ENCODE results near the gene TOR2A. TPM values are rescaled to one million over a fixed set of nuclear protein-coding genes. Genes with fewer than 3 reads are reported as not detected.

TOR2A gene
- total and polyA plus RNA-seq, 9 of the 15 experiments (the other 6 are each of a cell fraction or from before 2014, with no cell fraction given), result 0.80 to 25.9 (median 11.1) TPM

DNA sequence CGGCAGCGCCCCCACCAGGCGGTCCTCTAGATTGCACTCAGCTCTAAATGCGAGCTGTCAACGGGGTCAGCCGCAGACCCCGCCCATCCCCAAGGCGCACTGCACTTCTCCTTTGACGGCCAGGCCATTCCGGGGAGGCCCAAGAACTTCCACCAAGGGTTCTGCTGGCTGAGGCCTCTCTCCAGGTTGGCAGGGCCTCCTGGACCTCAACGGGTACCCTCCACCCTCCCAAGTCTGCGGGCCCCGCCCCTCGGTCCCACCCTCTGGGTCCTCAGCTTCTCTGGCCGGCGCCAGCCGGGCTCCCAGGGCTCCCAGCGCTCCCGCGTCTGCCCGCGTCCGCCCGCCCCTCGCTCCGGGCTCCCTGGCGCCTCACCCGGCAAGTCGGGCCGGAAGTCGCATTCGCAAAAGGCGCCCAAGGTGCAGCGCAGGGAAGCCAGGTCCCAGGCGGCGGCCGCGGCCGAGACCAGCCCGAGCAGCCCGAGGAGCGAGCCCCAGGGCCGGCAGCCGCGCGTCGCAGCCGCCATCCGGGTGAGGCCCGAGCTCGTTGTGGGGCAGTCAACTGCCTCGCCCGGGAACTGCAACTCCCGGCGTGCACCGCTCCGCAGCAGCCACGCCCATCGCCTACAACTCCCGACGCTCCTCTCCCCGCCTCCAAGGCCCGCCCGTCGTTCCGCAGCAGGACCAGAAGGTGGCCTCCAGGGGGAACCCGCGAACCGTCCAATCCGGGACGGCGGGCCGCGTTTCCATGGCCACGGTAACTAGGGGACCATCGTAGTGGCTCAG, at the start of gene TOR2A (continued):
- TF ChIP-seq, protein P1, sequence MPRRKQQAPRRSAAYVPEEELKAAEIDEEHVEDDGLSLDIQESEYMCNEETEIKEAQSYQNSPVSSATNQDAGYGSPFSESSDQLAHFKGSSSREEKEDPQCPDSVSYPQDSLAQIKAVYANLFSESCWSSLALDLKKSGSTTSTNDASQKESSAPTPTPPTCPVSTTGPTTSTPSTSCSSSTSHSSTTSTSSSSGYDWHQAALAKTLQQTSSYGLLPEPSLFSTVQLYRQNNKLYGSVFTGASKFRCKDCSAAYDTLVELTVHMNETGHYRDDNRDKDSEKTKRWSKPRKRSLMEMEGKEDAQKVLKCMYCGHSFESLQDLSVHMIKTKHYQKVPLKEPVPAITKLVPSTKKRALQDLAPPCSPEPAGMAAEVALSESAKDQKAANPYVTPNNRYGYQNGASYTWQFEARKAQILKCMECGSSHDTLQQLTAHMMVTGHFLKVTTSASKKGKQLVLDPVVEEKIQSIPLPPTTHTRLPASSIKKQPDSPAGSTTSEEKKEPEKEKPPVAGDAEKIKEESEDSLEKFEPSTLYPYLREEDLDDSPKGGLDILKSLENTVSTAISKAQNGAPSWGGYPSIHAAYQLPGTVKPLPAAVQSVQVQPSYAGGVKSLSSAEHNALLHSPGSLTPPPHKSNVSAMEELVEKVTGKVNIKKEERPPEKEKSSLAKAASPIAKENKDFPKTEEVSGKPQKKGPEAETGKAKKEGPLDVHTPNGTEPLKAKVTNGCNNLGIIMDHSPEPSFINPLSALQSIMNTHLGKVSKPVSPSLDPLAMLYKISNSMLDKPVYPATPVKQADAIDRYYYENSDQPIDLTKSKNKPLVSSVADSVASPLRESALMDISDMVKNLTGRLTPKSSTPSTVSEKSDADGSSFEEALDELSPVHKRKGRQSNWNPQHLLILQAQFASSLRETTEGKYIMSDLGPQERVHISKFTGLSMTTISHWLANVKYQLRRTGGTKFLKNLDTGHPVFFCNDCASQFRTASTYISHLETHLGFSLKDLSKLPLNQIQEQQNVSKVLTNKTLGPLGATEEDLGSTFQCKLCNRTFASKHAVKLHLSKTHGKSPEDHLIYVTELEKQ (CRISPR knock-in tag; IDR thresholded peaks at IDR 0.05), result no peak
- TF ChIP-seq GTF2F1 (IDR thresholded peaks at IDR 0.05; ENCODE audit: low read depth, low read length), result 0 out of 2 replicates have a peak, but pooled peaks have one; percentile 64
- peak; percentile 96 for TF ChIP-seq ZNF143 (CRISPR knock-in tag; IDR thresholded peaks at IDR 0.05)
- TF ChIP-seq, protein P2, sequence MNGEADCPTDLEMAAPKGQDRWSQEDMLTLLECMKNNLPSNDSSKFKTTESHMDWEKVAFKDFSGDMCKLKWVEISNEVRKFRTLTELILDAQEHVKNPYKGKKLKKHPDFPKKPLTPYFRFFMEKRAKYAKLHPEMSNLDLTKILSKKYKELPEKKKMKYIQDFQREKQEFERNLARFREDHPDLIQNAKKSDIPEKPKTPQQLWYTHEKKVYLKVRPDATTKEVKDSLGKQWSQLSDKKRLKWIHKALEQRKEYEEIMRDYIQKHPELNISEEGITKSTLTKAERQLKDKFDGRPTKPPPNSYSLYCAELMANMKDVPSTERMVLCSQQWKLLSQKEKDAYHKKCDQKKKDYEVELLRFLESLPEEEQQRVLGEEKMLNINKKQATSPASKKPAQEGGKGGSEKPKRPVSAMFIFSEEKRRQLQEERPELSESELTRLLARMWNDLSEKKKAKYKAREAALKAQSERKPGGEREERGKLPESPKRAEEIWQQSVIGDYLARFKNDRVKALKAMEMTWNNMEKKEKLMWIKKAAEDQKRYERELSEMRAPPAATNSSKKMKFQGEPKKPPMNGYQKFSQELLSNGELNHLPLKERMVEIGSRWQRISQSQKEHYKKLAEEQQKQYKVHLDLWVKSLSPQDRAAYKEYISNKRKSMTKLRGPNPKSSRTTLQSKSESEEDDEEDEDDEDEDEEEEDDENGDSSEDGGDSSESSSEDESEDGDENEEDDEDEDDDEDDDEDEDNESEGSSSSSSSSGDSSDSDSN (IDR thresholded peaks at IDR 0.05; ENCODE audit: borderline replicate concordance in 1 of 2, low read depth in 2 of 2, low read length in 2 of 2), result peak; percentile 60 to 93; a peak in 3 of 4 replicates
- no peak for TF ChIP-seq PYGO2 (tag; IDR thresholded peaks at IDR 0.05)
- no peak for TF ChIP-seq RBM15 (IDR thresholded peaks at IDR 0.05; ENCODE audit: insufficient read depth, low read length)
- TF ChIP-seq, protein P3, sequence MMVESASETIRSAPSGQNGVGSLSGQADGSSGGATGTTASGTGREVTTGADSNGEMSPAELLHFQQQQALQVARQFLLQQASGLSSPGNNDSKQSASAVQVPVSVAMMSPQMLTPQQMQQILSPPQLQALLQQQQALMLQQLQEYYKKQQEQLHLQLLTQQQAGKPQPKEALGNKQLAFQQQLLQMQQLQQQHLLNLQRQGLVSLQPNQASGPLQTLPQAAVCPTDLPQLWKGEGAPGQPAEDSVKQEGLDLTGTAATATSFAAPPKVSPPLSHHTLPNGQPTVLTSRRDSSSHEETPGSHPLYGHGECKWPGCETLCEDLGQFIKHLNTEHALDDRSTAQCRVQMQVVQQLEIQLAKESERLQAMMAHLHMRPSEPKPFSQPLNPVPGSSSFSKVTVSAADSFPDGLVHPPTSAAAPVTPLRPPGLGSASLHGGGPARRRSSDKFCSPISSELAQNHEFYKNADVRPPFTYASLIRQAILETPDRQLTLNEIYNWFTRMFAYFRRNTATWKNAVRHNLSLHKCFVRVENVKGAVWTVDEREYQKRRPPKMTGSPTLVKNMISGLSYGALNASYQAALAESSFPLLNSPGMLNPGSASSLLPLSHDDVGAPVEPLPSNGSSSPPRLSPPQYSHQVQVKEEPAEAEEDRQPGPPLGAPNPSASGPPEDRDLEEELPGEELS (CRISPR knock-in tag; IDR thresholded peaks at IDR 0.05; ENCODE audit: borderline replicate concordance), result 0 out of 2 replicates have a peak, but pooled peaks have one; percentile 35
- TF ChIP-seq, protein P4, sequence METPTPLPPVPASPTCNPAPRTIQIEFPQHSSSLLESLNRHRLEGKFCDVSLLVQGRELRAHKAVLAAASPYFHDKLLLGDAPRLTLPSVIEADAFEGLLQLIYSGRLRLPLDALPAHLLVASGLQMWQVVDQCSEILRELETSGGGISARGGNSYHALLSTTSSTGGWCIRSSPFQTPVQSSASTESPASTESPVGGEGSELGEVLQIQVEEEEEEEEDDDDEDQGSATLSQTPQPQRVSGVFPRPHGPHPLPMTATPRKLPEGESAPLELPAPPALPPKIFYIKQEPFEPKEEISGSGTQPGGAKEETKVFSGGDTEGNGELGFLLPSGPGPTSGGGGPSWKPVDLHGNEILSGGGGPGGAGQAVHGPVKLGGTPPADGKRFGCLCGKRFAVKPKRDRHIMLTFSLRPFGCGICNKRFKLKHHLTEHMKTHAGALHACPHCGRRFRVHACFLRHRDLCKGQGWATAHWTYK (CRISPR knock-in tag; IDR thresholded peaks at IDR 0.05), result 0 out of 2 replicates have a peak, but pooled peaks have one; percentile 77
- TF ChIP-seq, protein P5, sequence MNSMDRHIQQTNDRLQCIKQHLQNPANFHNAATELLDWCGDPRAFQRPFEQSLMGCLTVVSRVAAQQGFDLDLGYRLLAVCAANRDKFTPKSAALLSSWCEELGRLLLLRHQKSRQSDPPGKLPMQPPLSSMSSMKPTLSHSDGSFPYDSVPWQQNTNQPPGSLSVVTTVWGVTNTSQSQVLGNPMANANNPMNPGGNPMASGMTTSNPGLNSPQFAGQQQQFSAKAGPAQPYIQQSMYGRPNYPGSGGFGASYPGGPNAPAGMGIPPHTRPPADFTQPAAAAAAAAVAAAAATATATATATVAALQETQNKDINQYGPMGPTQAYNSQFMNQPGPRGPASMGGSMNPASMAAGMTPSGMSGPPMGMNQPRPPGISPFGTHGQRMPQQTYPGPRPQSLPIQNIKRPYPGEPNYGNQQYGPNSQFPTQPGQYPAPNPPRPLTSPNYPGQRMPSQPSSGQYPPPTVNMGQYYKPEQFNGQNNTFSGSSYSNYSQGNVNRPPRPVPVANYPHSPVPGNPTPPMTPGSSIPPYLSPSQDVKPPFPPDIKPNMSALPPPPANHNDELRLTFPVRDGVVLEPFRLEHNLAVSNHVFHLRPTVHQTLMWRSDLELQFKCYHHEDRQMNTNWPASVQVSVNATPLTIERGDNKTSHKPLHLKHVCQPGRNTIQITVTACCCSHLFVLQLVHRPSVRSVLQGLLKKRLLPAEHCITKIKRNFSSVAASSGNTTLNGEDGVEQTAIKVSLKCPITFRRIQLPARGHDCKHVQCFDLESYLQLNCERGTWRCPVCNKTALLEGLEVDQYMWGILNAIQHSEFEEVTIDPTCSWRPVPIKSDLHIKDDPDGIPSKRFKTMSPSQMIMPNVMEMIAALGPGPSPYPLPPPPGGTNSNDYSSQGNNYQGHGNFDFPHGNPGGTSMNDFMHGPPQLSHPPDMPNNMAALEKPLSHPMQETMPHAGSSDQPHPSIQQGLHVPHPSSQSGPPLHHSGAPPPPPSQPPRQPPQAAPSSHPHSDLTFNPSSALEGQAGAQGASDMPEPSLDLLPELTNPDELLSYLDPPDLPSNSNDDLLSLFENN (IDR thresholded peaks at IDR 0.05; ENCODE audit: low read depth in 2 of 2, low read length in 2 of 2), result peak in 1 of 2 experiments; percentile 28; a peak in 1 of 4 replicates
